ENCODE results near the gene IFT25. TPM values are rescaled to one million over a fixed set of nuclear protein-coding genes. Genes with fewer than 3 reads are reported as not detected.
"Not testable (repeated sequence)": the region's sequence is repeated elsewhere in the genome, so short reads cannot be mapped to it uniquely, and the experiment has no call there.

IFT25 gene
- total RNA-seq, 1 donor from 2014 or later, result 24.4 TPM

DNA sequence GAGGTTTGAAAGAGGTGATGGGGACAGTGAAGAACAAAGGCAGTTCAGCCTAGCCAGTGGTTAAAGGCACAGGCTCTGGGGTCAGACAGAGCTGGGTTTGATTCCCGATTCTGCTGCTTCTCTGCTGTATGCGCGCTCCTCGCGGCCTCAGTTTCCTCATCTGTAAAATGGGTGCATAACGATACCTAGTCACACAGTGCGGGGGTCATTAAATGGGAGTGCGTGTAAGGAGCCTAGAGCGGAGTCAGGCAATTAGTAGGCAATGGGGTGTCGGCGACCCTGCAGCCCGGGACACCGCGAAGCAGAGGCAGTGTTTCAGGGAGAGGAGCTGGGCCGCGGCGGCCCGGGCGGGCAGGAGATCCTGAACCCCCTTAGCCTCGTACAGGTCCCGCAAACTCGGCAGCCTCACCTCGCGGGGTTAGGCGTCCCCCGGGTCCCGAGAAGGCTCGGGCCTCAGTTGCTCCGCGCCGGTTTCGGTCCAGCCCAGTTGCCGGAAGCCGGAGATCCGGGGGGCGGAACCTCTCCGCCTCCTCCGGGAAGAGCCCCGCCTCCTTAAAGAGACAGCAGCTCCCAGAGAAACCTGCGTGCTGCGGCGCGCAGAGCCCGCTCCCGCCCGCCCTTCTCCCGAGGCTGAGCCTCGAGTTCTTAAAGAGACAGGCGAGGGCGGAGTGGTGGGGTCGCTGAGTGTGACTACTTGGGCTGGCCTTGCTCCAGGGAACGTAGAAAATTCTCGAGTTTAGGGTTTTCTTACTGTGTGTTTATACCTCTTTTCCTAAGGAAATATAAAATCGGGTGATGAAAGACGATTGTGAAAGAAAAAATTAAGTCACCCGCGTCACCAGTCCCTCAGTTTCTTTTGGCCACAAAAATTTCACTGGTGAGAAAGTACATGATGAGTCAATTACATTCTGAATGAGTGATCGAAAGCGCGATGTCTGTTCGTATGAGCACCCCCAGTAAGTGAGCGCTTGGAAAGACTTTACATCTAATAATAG is 55.9 kb downstream of the IFT25 start, which contains the start of gene YIPF1:
Gene YIPF1, minus strand, starts transcription at position 494 of the 995 bp plus-strand sequence. CDS start 860 bp downstream, outside the sequence.
- DNase-seq (ENCODE audit: low spot score), result peak; percentile 91

DNA sequence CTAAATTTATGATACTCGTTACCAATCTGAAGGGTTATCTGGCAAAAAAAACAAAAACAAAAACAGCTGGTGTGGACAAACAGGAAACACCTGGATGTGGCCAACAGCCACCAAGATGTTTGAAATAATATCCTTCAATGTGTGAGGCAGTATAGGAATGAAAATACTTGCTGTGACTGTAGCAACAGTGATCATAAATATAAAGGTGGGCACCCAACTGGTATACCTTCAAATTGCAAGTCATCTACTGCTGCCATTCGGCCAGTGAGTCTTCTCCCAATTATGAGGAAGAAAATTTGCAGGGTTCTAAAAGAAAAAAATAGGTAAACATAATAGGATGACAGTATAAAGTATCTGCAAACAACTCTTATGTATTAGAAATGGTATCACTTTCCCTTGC is 56.8 kb downstream of the IFT25 start:
- DNase-seq (ENCODE audit: low spot score), result no peak

DNA sequence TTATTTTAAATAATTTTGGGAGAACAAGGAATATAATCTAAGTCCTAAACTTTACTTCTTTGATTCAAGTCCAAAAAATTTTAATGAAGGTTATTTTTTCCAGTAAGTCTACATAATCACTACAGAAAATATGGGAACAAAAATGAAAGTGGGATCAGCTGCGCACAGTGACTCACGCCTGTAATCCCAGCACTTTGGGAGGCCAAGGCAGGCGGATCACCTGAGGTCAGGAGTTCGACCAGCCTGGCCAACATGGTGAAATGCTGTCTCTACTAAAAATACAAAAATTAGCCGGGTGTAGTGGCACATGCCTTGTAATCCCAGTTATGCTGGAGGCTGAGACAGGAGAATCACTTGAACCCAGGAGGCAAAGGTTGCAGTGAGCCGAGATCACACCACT is 61.9 kb downstream of the IFT25 start:
- DNase-seq (ENCODE audit: low spot score), result not testable (repeated sequence)

DNA sequence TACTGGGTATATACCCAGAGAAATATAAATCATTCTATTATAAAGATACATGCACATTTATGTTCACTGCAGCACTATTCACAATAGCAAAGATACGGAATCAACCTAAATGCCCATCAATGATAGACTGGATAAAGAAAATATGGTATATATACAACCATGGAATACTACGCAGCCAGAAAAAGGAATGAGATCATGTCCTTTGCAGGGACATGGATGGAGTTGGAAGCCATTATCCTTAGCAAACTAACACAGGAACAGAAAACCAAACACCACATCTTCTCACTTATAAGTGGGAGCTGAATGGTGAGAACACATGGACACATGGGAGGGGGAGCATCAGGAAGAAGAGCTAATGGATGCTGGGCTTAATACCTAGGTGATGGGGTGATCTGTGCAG is 63.6 kb downstream of the IFT25 start:
- not testable (repeated sequence) for DNase-seq (ENCODE audit: low spot score)

DNA sequence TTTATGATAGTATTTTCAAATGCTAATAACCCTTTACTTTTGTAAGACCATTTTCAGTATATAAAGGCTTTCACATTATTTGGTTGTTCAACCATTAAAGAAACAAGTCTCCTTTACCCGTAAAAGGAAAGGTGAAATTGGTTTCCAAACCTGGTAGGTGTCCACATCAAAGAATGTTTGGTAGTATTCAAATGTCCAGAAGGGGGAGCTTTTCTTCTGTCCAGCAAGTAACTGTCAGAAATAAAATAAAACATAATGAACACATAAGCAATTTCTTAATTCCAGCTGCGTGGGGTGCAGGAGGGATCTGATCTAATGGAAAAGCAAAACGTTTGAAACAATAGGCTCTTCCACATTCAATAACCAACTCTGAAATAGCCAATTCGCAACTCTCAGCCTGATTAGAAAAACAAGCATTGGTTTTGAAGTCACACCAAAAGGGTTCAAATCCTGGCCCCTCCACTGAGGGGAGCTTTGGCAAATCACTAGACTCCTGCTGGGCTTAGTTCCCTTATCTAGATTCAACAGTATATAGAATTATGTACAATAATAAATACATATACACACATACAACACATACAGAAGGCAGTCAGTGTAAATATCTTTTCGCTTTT is 66.9 kb downstream of the IFT25 start:
- no peak for DNase-seq (ENCODE audit: low spot score)

DNA sequence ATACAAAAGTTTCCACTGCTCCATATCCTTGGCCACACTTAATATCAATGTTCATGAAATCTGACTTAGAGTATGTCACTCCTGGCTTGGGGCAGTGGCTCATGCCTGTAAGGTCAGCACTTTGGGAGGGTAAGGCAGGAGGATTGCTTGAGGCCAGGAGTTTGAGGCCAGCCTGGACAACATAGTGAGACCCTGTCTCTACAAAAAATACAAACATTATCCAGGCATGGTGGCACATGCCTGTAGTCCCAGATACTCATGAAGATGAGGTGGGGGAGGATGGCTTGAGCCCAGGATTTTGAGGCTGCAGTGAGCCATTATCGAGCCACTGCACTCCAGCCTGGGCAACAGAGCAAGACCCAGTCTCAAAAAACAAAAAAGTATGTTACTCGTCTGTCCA is 70.3 kb downstream of the IFT25 start:
- not testable (repeated sequence) for DNase-seq (ENCODE audit: low spot score)

DNA sequence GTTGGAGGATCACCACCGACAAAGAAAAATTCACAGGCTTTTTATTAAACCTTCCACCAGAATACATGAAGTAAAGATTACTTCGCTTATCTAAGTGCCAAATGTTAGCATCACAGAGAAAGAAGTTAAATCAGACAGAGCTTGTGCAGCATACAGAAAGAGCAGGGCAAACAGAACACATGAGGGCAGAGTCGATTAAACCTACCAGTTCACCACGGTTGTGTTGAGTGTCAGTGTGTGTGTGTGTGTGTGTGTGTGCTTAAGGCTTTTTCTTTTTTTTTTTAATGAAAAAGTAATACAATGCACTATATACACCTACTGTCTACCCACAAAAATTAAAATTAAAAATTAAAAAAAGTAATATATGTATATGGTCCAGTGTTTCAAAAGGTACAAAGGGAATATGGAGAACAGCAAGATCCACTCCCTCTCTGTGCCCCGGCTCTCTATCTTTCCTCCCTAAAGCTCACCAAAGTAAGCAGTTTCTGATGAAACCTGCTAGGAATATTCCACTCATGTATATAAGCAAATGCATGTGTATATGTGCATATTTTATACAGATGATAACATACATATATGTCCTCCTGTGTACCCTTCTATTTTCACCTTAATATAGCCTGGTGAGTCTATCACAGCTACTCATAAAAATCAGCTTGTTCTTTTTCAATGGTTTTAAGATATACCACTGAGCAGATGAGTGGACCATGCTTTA is 73.6 kb downstream of the IFT25 start:
- no peak for DNase-seq (ENCODE audit: low spot score)

Other genes with a start within 250 kb of the IFT25 start
- gene GLIS1, start 206.5 kb downstream of the IFT25 start, total RNA-seq, result 0.17 TPM
- gene NDC1, start 107.4 kb downstream of the IFT25 start, total RNA-seq, result 9.7 TPM
- gene YIPF1, start 55.9 kb downstream of the IFT25 start, total RNA-seq, result 37.1 TPM
- 6.2 TPM for gene DIO1, start 51.5 kb downstream of the IFT25 start, total RNA-seq
- 25.7 TPM for gene LRRC42, start 651 bp upstream of the IFT25 start, total RNA-seq
- gene LDLRAD1, start 72.5 kb upstream of the IFT25 start, total RNA-seq, result 1.3 TPM
- 714 TPM for gene TMEM59, start 107.5 kb upstream of the IFT25 start, total RNA-seq
- gene TCEANC2, start 107.9 kb upstream of the IFT25 start, total RNA-seq, result 6.0 TPM
- gene CDCP2, start 207.3 kb upstream of the IFT25 start, total RNA-seq, result not detected

Measured in mucosa of gallbladder (tissue), 1 donor.